Posterior cingulate gyrus (tissue), 11 donors: Measurements from ENCODE around the gene PNMA8C.
"Not testable (repeated sequence)": the region's sequence is repeated elsewhere in the genome, so short reads cannot be mapped to it uniquely, and the experiment has no call there.

ENCODE experiments used
- DNase-seq, 10 donors: peaks; one replicate each; pipeline versions ENCODE4 v3.0.0 to v3.0.0-alpha.2; 2020 to 2021; ENCODE audit warnings: mixed read lengths in 3 of 10
- intact Hi-C: fragments of 100-400 bp; cut with DNase I; formaldehyde crosslinking; loops from one replicate; pipeline ENCODE4 v1.15.1; 2023

The PNMA8C gene

GRCh38 chr19:46449228-46449627 is 20.5 kb upstream of the PNMA8C start:
- no peak for DNase-seq
- intact Hi-C loops: no loop called here

GRCh38 chr19:46448601-46449000 is 19.9 kb upstream of the PNMA8C start:
- intact Hi-C loops: no loop called here
- no peak for DNase-seq

GRCh38 chr19:46447824-46448223 is 19.1 kb upstream of the PNMA8C start:
- DNase-seq: no peak
- intact Hi-C loops: no loop called here

- DNase-seq: no peak
- intact Hi-C loops: no loop called here
These were observed 18.3 kb upstream of the PNMA8C start for GRCh38 chr19:46447006-46447405.

- no peak for DNase-seq
These were observed 17.3 kb upstream of the PNMA8C start for GRCh38 chr19:46446021-46446420.

GRCh38 chr19:46442808-46443450 is 14.2 kb upstream of the PNMA8C start:
- no peak for DNase-seq
- intact Hi-C loops: no loop called here

More at GRCh38 chr19:46446021-46446420, 17.3 kb upstream of the PNMA8C start:
- intact Hi-C loops: no loop called here

- intact Hi-C loops: no loop called here
- no peak for DNase-seq
These were observed 13.1 kb upstream of the PNMA8C start for GRCh38 chr19:46441866-46442265.

GRCh38 chr19:46435689-46436088 is 7.0 kb upstream of the PNMA8C start:
- DNase-seq, intact Hi-C loops: not testable (repeated sequence)

- DNase-seq: peak in 6 of 10 donors; percentile 49 to 94 (median 65)
- intact Hi-C loops: no loop called here
These were observed 6.3 kb upstream of the PNMA8C start for GRCh38 chr19:46435009-46435408.

GRCh38 chr19:46433470-46433869 is 4.7 kb upstream of the PNMA8C start:
- intact Hi-C loops, DNase-seq: not testable (repeated sequence)

- DNase-seq: peak in 1 of 10 donors; percentile 56
- intact Hi-C loops: no loop called here
These were observed 3.1 kb upstream of the PNMA8C start for GRCh38 chr19:46431824-46432223.

GRCh38 chr19:46429999-46430398 is 1.3 kb upstream of the PNMA8C start:
- DNase-seq: no peak
- intact Hi-C loops: loop anchor here (5.0 kb wide), 1 partner anchor 42 kb away; the partner anchor contains the start of gene PNMA8A

GRCh38 chr19:46427518-46428045 is 1.2 kb downstream of the PNMA8C start:
- intact Hi-C loops: loop anchor here (5.0 kb wide), 1 partner anchor 45 kb away; the partner anchor contains the start of gene PNMA8A
- DNase-seq: peak in 1 of 10 donors; percentile 58

GRCh38 chr19:46426506-46427162 is 2.1 kb downstream of the PNMA8C start:
- intact Hi-C loops: loop anchor here (5.0 kb wide), 1 partner anchor 46 kb away; the partner anchor contains the start of gene PNMA8A
- DNase-seq: peak; percentile 56 to 98 (median 82)

GRCh38 chr19:46426035-46426505 is 2.7 kb downstream of the PNMA8C start:
- peak in 2 of 10 donors; percentile 62 to 83 for DNase-seq
- intact Hi-C loops: loop anchor here (5.0 kb wide), 1 partner anchor 46 kb away; the partner anchor contains the start of gene PNMA8A

- intact Hi-C loops: no loop called here
- no peak for DNase-seq
These were observed 5.5 kb downstream of the PNMA8C start for GRCh38 chr19:46423188-46423587.

GRCh38 chr19:46422344-46422743 is 6.4 kb downstream of the PNMA8C start:
- intact Hi-C loops: no loop called here
- no peak for DNase-seq

- peak in 2 of 10 donors; percentile 58 to 68 for DNase-seq
- intact Hi-C loops: no loop called here
These were observed 8.7 kb downstream of the PNMA8C start for GRCh38 chr19:46420056-46420455.

GRCh38 chr19:46415804-46416709 is 12.7 kb downstream of the PNMA8C start:
- DNase-seq: peak; percentile 73 to 98 (median 87)
- intact Hi-C loops: not testable (repeated sequence)

- peak in 1 of 10 donors; percentile 16 for DNase-seq
- intact Hi-C loops: not testable (repeated sequence)
These were observed 13.8 kb downstream of the PNMA8C start for GRCh38 chr19:46414899-46415298.
